ENCODE results near the gene SLC16A11.
"Not testable (repeated sequence)": the region's sequence is repeated elsewhere in the genome, so short reads cannot be mapped to it uniquely, and the experiment has no call there.

The SLC16A11 gene, protein sequence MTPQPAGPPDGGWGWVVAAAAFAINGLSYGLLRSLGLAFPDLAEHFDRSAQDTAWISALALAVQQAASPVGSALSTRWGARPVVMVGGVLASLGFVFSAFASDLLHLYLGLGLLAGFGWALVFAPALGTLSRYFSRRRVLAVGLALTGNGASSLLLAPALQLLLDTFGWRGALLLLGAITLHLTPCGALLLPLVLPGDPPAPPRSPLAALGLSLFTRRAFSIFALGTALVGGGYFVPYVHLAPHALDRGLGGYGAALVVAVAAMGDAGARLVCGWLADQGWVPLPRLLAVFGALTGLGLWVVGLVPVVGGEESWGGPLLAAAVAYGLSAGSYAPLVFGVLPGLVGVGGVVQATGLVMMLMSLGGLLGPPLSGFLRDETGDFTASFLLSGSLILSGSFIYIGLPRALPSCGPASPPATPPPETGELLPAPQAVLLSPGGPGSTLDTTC

DNA sequence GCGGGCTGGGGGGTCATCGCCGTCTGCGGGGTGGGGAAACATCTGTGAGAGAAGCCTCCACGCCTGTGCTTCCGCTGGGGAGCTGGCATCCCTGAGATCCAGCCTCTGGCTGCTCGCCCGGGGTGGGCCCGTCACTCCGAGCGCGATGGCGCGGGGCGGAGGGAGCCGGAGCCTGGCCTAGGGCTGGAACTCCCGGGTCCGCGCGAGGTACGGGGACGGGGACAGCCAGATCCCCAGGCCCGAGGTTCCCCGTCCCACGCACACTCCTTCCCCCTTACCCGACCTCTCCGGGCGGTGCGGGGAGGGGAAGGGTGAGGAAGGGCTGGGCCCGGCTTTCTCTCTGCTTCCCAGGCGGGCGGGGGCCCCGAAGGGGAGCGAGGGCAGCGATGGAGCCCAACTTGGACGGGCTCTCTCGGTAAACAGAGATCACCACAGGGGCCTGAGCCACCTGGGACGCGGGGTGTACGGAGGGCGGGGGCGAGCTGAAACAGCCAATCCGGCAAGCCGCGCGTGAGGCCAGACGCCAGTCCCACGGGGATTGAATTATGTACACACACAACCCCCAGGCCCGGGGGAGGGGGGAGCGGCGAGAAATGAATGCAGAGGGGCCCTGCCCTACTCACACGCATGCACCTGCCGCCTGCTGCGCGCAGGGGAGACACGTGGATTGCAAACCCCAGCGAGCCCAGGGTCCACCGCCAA, at the start of gene SLC16A11:
Gene SLC16A11 (minus strand): TSS at position 596 of the 702 bp plus-strand sequence. CDS start 579 bp downstream, at position 17.
- peaks cover 38 to 57% (median 48%) of the 10 kb centered on the region in 11 experiments for H3K27me3 ChIP-seq
- H3K27ac ChIP-seq, result peak within 1 kb of the TSS in 10 of 11 experiments; percentile 13 to 80 (median 60); a peak in 18 of 22 replicates
- peak within 1 kb of the TSS; percentile 46 to 69 (median 60) for H3K4me3 ChIP-seq
- no peaks in the 10 kb centered on the region for H3K9me3 ChIP-seq (replicated peaks in 1 of 11)
- H3K9ac ChIP-seq, result peak within 1 kb of the TSS; percentile 61 to 82 (median 73)
- H3K4me1 ChIP-seq, result peaks cover 44 to 74% (median 69%) of the 10 kb centered on the region in 10 experiments
- H4K20me1 ChIP-seq, result peaks cover 0 to 15% (median 0%) of the 10 kb centered on the region in 11 experiments; a peak in 1 of 22 replicates
- H3K36me3 ChIP-seq, result no peaks in the 10 kb centered on the region
- no peak for TF ChIP-seq Cebpa-rat (IDR thresholded peaks at IDR 0.05)
- peak within 1 kb of the TSS; percentile 87 to 100 (median 98) for H3K4me2 ChIP-seq

DNA sequence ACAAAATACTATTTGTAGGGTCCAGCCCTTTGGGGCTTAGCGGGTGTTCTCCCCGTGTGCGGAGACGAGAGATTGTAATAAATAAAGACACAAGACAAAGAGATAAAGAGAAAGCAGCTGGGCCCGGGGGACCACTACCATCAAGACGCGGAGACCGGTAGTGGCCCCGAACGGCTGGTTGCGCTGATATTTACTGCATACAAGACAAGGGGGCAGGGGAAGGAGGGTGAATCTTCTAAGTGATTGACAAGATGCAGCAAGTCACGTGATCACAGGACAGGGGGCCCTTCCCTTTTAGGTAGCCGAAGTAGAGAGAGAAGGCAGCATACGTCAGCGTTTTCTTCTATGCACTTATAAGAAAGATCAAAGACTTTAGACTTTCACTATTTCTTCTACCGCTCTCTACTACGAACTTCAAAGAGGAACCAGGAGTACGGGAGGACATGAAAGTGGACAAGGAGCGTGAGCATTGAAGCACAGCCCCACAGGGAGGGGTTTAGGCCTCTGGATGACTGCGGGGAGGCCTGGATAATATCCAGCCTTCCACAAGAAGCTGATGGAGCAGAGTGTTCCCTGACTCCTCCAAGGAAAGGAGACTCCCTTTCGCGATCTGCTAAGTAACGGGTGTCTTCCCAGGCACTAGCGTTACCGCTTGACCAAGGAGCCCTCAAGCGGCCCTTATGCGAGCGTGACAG, 47.6 kb upstream of the SLC16A11 start:
- not testable (repeated sequence) for H4K20me1 ChIP-seq, H3K9ac ChIP-seq, H3K4me3 ChIP-seq, H3K27me3 ChIP-seq, H3K36me3 ChIP-seq, H3K27ac ChIP-seq
- Histone ChIP-seq H3K4me2 (peak overlapping the region in 1 of 11 experiments; percentile 35; a peak in 1 of 22 replicates), H3K4me1 (peaks cover 28 to 45% (median 29%) of the 10 kb centered on the region in 10 experiments), H3K9me3 (replicated peaks in 1 of 11) (peaks cover 0 to 21% (median 14%) of the 10 kb centered on the region in 11 experiments; a peak in 14 of 22 replicates)

DNA sequence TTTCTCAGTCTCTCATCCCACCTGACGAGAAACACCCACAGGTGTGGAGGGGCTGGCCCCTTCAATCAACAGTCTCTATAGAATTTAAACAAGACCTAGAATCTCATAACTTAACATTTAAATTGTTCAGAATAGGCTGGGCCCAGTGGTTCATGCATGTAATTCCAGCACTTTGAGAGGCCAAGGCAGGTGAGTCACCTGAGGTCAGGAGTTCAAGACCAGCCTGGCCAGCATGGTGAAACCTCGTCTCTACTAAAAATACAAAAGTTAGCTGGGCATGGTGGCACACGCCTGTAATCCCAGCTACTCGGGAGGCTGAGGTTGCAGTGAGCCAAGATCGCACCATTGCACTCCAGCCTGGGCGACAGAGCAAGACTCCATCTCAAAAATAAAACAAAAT, 45.7 kb upstream of the SLC16A11 start:
- H3K4me2 ChIP-seq, H3K27me3 ChIP-seq, H3K4me3 ChIP-seq, H3K27ac ChIP-seq, H3K36me3 ChIP-seq, H3K9ac ChIP-seq, H4K20me1 ChIP-seq: not testable (repeated sequence)
- Histone ChIP-seq H3K9me3 (replicated peaks in 1 of 11) (peaks cover 0 to 17% (median 11%) of the 10 kb centered on the region in 11 experiments; a peak in 14 of 22 replicates), H3K4me1 (peaks cover 10 to 30% (median 12%) of the 10 kb centered on the region in 10 experiments)

DNA sequence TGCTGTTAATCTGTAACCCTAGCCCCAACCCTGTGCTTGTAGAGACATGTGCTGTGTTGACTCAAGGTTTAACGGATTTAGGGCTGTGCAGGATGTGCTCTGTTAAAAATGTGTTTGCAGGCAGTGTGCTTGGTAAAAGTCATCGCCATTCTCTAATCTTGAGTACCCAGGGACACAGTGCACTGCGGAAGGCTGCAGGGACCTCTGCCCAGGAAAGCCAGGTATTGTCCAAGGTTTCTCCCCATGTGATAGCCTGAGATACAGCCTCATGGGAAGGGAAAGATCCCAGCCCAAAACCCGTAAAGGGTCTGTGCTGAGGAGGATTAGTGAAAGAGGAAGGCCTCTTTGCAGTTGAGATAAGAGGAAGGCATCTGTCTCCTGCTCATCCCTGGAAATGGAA, 44.5 kb upstream of the SLC16A11 start:
- not testable (repeated sequence) for H3K4me2 ChIP-seq, H3K27me3 ChIP-seq, H3K4me3 ChIP-seq, H3K36me3 ChIP-seq, H3K27ac ChIP-seq, H4K20me1 ChIP-seq, H3K9ac ChIP-seq
- Histone ChIP-seq H3K4me1 (peaks cover 0 to 30% (median 9%) of the 10 kb centered on the region in 10 experiments; a peak in 13 of 20 replicates), H3K9me3 (replicated peaks in 1 of 11) (peaks cover 0 to 17% (median 11%) of the 10 kb centered on the region in 11 experiments; a peak in 14 of 22 replicates)

DNA sequence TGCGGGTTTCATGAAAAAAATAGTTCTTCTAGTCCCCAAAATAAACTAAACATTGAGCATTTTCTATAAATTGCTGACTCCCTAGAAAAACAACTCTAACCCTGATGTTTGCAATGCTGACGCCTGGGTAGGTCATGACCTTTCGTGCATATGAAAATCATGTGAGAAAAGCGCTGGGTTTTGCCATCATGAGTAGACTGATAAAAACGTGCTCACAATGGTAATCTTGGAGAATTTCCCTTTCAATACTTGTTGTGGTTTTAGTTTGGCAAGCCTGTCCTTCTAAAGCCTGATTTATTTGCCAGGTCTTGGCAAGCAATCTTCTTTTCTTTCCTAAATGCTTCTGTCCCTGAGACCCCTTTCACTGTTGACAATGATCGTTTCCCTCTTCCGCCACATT, 40.2 kb upstream of the SLC16A11 start:
- Histone ChIP-seq H4K20me1 (no peaks in the 10 kb centered on the region), H3K9me3 (replicated peaks in 1 of 11) (peaks cover 0 to under 1% (median 0%) of the 10 kb centered on the region in 11 experiments; a peak in 1 of 22 replicates)
- no peak for TF ChIP-seq Cebpa-rat (IDR thresholded peaks at IDR 0.05)

DNA sequence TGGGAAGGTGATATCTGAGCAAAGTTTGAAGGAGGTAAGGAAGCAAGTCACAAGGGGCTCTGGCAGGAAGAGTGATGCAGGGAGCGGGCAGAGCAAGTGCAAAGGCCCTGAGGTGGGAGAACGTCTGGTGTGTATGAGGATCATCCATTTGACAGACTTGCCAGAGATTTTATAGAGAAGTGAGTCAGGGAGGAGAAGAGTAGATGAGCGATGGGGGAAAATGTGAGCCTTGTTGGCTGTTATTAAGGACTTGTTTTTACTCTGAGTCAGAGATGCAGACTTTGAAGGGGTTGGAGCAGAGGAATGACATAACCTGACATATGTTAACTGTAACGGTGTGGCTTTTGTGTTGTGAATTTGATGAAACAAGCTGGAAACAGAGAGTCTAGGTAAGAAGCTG, 39.7 kb upstream of the SLC16A11 start:
- peaks cover 6 to 51% (median 31%) of the 10 kb centered on the region in 10 experiments; a peak in 18 of 20 replicates for H3K4me1 ChIP-seq
- H3K4me2 ChIP-seq, result peak overlapping the region in 5 of 11 experiments; percentile 34 to 71 (median 57); a peak in 9 of 22 replicates
- no peak overlapping the region for H3K27ac ChIP-seq
- no peaks in the 10 kb centered on the region for H3K9me3 ChIP-seq (replicated peaks in 1 of 11)
- H3K4me3 ChIP-seq, result no peak overlapping the region
- TF ChIP-seq Cebpa-rat (IDR thresholded peaks at IDR 0.05), result no peak
- H3K27me3 ChIP-seq, result peaks cover 0 to 3% (median 0%) of the 10 kb centered on the region in 11 experiments; a peak in 2 of 22 replicates
- no peaks in the 10 kb centered on the region for H3K36me3 ChIP-seq
- H3K9ac ChIP-seq, result no peak overlapping the region
- H4K20me1 ChIP-seq, result no peaks in the 10 kb centered on the region

More for the DNA sequence above, 40.2 kb upstream of the SLC16A11 start:
- peaks cover 0 to 3% (median 0%) of the 10 kb centered on the region in 11 experiments; a peak in 2 of 22 replicates for H3K27me3 ChIP-seq
- no peaks in the 10 kb centered on the region for H3K36me3 ChIP-seq
- no peak overlapping the region for H3K4me3 ChIP-seq
- H3K4me1 ChIP-seq, result peaks cover 6 to 46% (median 31%) of the 10 kb centered on the region in 10 experiments; a peak in 18 of 20 replicates
- H3K27ac ChIP-seq, result no peak overlapping the region
- H3K9ac ChIP-seq, result peak overlapping the region in 1 of 11 experiments; percentile 15; a peak in 2 of 22 replicates
- peak overlapping the region in 7 of 11 experiments; percentile 20 to 71 (median 55); a peak in 12 of 22 replicates for H3K4me2 ChIP-seq

DNA sequence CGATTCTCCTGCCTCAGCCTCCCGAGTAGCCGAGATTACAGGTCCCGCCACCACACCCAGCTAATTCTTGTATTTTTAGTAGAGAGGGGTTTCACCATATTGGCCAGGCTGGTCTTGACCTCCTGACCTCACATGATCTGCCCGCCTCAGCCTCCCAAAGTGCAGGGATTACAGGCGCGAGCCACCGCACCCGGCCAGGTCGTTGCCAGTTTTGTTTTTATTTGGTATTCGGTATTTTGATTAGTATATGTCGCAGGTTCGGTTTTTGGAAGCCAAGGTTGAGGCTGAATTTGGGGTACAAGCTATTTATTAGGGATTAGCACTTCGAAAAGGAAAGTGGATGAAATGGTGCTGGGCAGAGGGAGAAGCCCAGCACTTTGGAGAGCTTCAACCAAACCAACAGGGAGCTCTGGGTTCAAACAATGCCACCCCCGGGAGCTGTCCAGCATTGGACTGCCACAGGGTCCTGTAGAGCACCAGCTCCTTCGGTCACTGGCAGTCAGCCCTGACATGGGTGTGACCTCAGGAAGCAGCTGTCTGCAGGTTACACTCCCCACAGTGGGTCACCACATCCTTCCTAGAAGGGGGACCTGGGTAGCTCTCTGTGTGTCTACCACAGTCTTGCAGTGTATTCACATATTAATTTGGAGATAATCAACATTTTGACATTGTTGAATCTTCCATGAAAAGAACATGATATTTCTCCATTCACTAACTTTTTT, 37.6 kb upstream of the SLC16A11 start:
- Histone ChIP-seq H3K4me2 (peak overlapping the region in 10 of 11 experiments; percentile 2 to 89 (median 60); a peak in 18 of 22 replicates), H3K9ac (no peak overlapping the region), H3K27me3 (peaks cover 0 to 3% (median 0%) of the 10 kb centered on the region in 11 experiments; a peak in 2 of 22 replicates)

More for the DNA sequence above, 37.6 kb upstream of the SLC16A11 start:
- no peak for TF ChIP-seq Cebpa-rat (IDR thresholded peaks at IDR 0.05)
- Histone ChIP-seq H3K27ac (no peak overlapping the region), H3K4me3 (no peak overlapping the region), H4K20me1 (no peaks in the 10 kb centered on the region), H3K4me1 (peaks cover 6 to 57% (median 31%) of the 10 kb centered on the region in 10 experiments; a peak in 18 of 20 replicates), H3K9me3 (replicated peaks in 1 of 11) (no peaks in the 10 kb centered on the region), H3K36me3 (no peaks in the 10 kb centered on the region)

Data from BLaER1 treated with 17β-estradiol and CSF1 and Interleukin-3, amounts not matched to agents 10 nM and 100 nM (cell line).